Hepatocyte (in vitro differentiated cells): Measurements from ENCODE around the gene MXRA7. TPM values are rescaled to one million over a fixed set of nuclear protein-coding genes. Genes with fewer than 3 reads are reported as not detected.

Experiments used
- DNase-seq: peaks from one replicate; pipeline ENCODE4 v3.0.0-alpha.2; 2016; ENCODE audit warnings: low spot score
- H2AFZ ChIP-seq: fragments of 200-600 bp; sonication (generic); 2 replicates; pipeline ENCODE4 v1.6.0; 2016; ENCODE audit warnings: antibody characterized with exemption, mild to moderate bottlenecking
- H3K27ac ChIP-seq: fragments of 200-600 bp; sonication (generic); 2 replicates; pipeline ENCODE4 v1.5.1; 2016; ENCODE audit warnings: mild to moderate bottlenecking
- H3K27me3 ChIP-seq: fragments of 200-600 bp; sonication (generic); 2 replicates; pipeline ENCODE4 v1.6.1; 2016
- H3K36me3 ChIP-seq: fragments of 200-600 bp; sonication (generic); replicated peaks from 2 replicates; pipeline ENCODE4 v1.5.1; 2016; ENCODE audit warnings: low read depth; ENCODE audit not compliant: insufficient read depth
- H3K4me1 ChIP-seq: fragments of 200-600 bp; sonication (generic); 2 replicates; pipeline ENCODE4 v1.5.1; 2016; ENCODE audit warnings: mild to moderate bottlenecking, moderate library complexity; ENCODE audit not compliant: insufficient read depth
- H3K4me2 ChIP-seq: fragments of 200-600 bp; sonication (generic); 2 replicates; pipeline ENCODE4 v1.6.0; 2016
- H3K4me3 ChIP-seq: fragments of 200-600 bp; sonication (generic); 2 replicates; pipeline ENCODE4 v1.5.1; 2016; ENCODE audit warnings: mild to moderate bottlenecking
- H3K79me2 ChIP-seq: fragments of 200-600 bp; sonication (generic); 2 replicates; pipeline ENCODE4 v1.6.0; 2017; ENCODE audit warnings: mild to moderate bottlenecking
- H3K9me2 ChIP-seq: fragments of 200-600 bp; sonication (generic); replicated peaks from 2 replicates; pipeline ENCODE4 v1.6.0; 2017; ENCODE audit warnings: mild to moderate bottlenecking; ENCODE audit not compliant: insufficient read depth
- H3K9me3 ChIP-seq: fragments of 200-600 bp; sonication (generic); 2 replicates; pipeline ENCODE4 v1.5.1; 2016; ENCODE audit warnings: low read depth, mild to moderate bottlenecking
- H4K20me1 ChIP-seq: fragments of 200-600 bp; sonication (generic); 2 replicates; pipeline ENCODE4 v1.6.0; 2016; ENCODE audit warnings: mild to moderate bottlenecking; ENCODE audit not compliant: insufficient read depth, poor library complexity, severe bottlenecking
- CTCF ChIP-seq: fragments of 200-600 bp; sonication (generic); IDR thresholded peaks from 2 replicates; pipeline ENCODE4 v1.5.1; 2016; ENCODE audit warnings: antibody characterized with exemption, mild to moderate bottlenecking; ENCODE audit not compliant: poor library complexity
- EZH2 ChIP-seq: fragments of 200-600 bp; sonication (generic); IDR thresholded peaks from 2 replicates; pipeline ENCODE4 v1.6.1; 2016; ENCODE audit warnings: antibody characterized with exemption, mild to moderate bottlenecking, borderline replicate concordance
- EZH2phosphoT487 ChIP-seq: fragments of 200-600 bp; sonication (generic); IDR thresholded peaks from one replicate; pipeline ENCODE4 v1.6.1; 2018; ENCODE audit warnings: antibody characterized with exemption, mild to moderate bottlenecking, low read depth, moderate library complexity; ENCODE audit not compliant: unreplicated experiment, severe bottlenecking
- WGBS: methylation state at CpG from one replicate; pipeline ENCODE4 v1.1.6; 2016; ENCODE audit warnings: low lambda C conversion rate; ENCODE audit errors: missing lambda C conversion rate; 5-methylcytosine and 5-hydroxymethylcytosine counted together
- polyA plus RNA-seq: library from polyadenylated mRNA; unstranded; fragments of >200 nt; fragmentation: Nextera tagmentation; extraction: Ambion mirVana; gene quantifications from 2 replicates; pipeline ENCODE4 v1.2.1, GENCODE V29; 2016
- total RNA-seq: library from RNA; depleted of rRNA; stranded (reverse); fragments of >200 nt; gene quantifications from 2 replicates; pipeline ENCODE4 v1.2.3, GENCODE V29; 2014

The MXRA7 gene
- total and polyA plus RNA-seq, 2 experiments from 2014 or later = 101 to 117 TPM

- TF ChIP-seq CTCF = no peak
- no peak for TF ChIP-seq EZH2
- no peak for TF ChIP-seq EZH2phosphoT487
- H4K20me1 ChIP-seq = peaks cover 29% of the 10 kb centered on the region
- H3K27ac ChIP-seq = peak overlapping the region; percentile 95
- no peaks in the 10 kb centered on the region for H3K9me3 ChIP-seq
- DNase-seq = no peak
- H3K9me2 ChIP-seq = no peaks in the 10 kb centered on the region
- H3K4me2 ChIP-seq = peak overlapping the region; percentile 92
- H3K4me3 ChIP-seq = peak overlapping the region; percentile 83
- H3K36me3 ChIP-seq = no peaks in the 10 kb centered on the region
- WGBS = 1% methylated on average over 20 of the region's 20 CpGs
- H3K4me1 ChIP-seq = peaks cover 28% of the 10 kb centered on the region
- no peaks in the 10 kb centered on the region for H3K27me3 ChIP-seq
- no peak overlapping the region for H2AFZ ChIP-seq
- H3K79me2 ChIP-seq = peaks cover 79% of the 10 kb centered on the region
Measured at GRCh38 chr17:76735586-76736348, 25.0 kb upstream of the MXRA7 start.

GRCh38 chr17:76735006-76735405, 24.2 kb upstream of the MXRA7 start:
- H3K4me1 ChIP-seq = peaks cover 21% of the 10 kb centered on the region
- TF ChIP-seq EZH2phosphoT487 = no peak
- no peak for TF ChIP-seq EZH2
- no peak for TF ChIP-seq CTCF
- peaks cover 80% of the 10 kb centered on the region for H3K79me2 ChIP-seq
- H3K36me3 ChIP-seq = no peaks in the 10 kb centered on the region
- H3K9me3 ChIP-seq = no peaks in the 10 kb centered on the region
- DNase-seq = no peak
- WGBS = 17% methylated on average over 5 of the region's 5 CpGs
- H2AFZ ChIP-seq = no peak overlapping the region
- peak overlapping the region; percentile 95 for H3K27ac ChIP-seq
- peak overlapping the region; percentile 83 for H3K4me3 ChIP-seq
- H4K20me1 ChIP-seq = peaks cover 29% of the 10 kb centered on the region
- H3K9me2 ChIP-seq = no peaks in the 10 kb centered on the region
- no peaks in the 10 kb centered on the region for H3K27me3 ChIP-seq
- H3K4me2 ChIP-seq = peak overlapping the region; percentile 92

- no peak for TF ChIP-seq EZH2phosphoT487
- TF ChIP-seq CTCF = no peak
- no peak for TF ChIP-seq EZH2
- peaks cover 29% of the 10 kb centered on the region for H4K20me1 ChIP-seq
- H3K36me3 ChIP-seq = no peaks in the 10 kb centered on the region
- H3K9me3 ChIP-seq = no peaks in the 10 kb centered on the region
- no peak overlapping the region for H2AFZ ChIP-seq
- H3K79me2 ChIP-seq = peaks cover 80% of the 10 kb centered on the region
- peak overlapping the region; percentile 95 for H3K27ac ChIP-seq
- WGBS = 49% methylated on average over 8 of the region's 8 CpGs
- H3K4me1 ChIP-seq = peaks cover 14% of the 10 kb centered on the region
- peak overlapping the region; percentile 92 for H3K4me2 ChIP-seq
- peak overlapping the region; percentile 83 for H3K4me3 ChIP-seq
- no peaks in the 10 kb centered on the region for H3K27me3 ChIP-seq
- no peaks in the 10 kb centered on the region for H3K9me2 ChIP-seq
- DNase-seq = no peak
Measured at GRCh38 chr17:76734080-76734840, 23.5 kb upstream of the MXRA7 start.
